HS-27A (cell line): Measurements from ENCODE around the gene RPS16.
A peak's percentile ranks its signal among the peaks of the same experiment; 100 is the strongest.

Experiments used
- DNase-seq: peaks from one replicate; pipeline ENCODE4 v3.0.0-alpha.2; 2012; ENCODE audit warnings: low read depth, missing footprints

The RPS16 gene

DNA sequence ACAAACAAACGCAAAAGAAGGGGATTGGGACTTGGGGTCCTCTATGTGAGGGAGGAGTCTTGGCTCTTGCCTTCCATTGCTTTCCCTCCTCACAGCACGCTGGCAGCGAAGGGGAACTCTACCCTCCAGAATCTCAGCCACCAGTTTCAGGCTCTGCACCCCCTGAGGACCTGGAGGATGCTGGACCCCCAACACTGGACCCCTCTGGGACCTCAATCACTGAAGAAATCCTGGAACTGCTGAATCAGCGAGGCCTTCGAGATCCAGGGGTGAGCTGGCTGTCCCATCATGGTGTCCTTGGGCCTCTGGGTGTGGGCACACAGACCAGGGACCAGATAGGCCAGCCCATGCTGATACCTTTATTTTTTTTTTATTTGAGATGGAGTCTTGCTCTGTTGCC lies 13.7 kb downstream of the RPS16 start:
- no peak for DNase-seq

DNA sequence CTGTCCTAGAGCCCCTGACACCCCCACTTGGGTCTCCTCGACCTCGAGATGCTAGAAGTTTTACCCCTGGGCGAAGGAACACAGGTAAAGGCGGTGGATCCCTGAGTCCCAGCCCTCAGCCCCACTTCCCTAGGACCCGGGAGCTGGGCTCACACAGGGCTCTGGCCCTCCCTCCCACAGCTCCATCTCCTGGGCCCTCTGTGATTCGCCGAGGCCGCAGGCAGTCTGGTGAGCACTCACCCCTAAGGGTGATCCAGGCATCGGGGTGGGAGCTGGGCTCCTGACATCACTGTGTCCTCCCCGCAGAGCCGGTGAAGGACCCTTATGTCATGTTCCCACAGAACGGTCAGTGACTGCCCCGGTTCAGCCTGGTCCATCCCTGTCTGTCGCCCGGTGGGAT lies 15.0 kb downstream of the RPS16 start:
- DNase-seq = no peak

DNA sequence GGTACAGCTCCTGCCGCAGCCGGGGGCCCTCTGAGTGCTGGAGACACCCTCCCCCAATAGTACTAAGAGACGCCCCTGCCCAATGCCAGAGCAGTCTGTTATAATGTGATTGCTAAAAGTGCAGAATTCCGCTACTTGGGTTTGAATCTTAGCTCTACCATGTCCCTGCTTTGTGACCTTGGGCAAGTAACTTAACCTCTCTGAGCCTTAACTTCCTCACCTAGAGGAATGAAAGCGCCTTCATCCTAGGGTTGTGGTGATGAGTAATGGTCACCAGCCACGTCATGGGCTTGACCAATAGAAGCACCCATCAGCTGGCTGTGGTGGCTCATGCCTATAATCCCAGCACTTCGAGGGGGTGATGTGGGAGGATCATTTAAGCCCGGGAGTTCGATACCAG lies 16.7 kb downstream of the RPS16 start:
- DNase-seq = no peak

DNA sequence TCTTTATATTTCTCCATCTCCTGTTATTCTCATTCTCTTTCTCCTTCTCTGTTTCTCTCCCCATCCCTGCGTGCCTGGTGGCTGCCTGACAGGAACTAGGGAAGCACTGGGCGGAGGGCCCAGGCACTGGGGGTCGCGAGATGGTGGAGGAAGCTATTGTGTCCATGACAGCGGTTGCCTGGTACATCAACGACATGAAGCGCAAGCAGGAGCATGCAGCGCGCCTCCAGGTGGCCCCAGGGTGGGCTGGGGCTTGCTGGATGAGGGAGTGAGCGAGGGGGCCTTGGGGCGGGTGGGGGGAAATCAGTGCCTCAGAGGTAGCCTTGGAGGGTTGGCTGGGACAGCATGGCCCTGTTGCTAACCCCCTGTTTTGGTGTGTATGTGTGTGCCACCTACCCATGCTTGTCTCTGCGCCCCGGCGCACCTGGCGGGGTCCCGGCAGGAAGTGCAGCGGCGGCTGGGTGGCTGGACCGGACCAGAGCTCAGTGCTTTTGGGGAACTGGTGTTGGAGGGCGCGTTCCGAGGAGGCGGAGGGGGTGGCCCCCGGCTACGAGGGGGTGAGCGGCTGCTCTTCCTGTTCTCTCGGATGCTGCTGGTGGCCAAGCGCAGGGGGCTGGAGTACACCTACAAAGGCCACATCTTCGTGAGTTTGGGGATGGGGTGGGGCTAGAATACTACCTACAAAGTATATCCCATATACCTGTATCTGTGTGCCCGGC lies 18.1 kb downstream of the RPS16 start:
- DNase-seq = no peak

DNA sequence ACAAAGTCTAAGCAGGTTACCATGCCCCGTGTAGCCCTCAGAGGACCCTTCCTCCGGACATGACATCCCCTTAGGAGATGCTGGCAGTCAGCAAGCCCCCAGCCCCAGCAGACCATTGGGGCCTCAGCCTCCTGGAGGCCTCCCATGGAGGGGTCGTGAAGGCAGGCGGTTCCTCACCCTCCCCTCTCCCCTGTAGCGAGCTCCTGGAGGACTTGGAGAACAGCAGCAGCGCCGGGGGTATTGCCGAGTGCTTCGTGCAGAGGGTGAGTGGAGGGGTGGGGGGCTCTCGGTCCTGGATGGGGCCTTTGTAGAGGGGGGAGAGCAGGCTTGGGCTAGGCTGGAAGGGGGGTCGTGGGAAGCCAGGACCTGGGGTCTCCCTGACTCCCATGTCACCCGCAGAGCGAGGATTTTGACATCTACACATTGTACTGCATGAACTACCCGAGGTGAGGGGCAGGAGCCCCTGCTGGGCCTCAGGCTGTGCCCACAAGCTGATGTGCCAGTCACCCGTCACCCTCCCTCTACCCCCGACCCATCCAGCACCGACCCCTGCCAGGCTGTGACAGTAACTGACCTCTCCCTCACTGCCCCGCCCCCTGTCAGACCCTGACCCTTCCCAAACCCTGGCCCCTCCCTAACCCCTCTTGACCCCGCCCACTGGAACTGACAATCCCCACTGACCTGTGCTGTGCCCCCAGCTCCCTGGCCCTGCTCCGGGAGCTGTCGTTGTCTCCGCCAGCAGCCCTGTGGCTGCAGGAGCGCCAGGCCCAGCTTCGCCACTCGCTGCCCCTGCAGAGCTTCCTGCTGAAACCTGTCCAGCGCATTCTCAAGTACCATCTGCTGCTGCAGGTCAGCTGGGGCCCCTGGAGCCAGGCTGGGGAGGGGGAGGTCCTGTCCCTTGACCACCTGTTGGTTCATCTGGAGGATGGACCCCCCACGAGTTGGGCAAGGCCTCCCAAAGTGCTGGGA lies 19.3 kb downstream of the RPS16 start:
- no peak for DNase-seq

GRCh38 chr19:39415111-39416046 lies 20.4 kb downstream of the RPS16 start:
- DNase-seq = no peak

DNA sequence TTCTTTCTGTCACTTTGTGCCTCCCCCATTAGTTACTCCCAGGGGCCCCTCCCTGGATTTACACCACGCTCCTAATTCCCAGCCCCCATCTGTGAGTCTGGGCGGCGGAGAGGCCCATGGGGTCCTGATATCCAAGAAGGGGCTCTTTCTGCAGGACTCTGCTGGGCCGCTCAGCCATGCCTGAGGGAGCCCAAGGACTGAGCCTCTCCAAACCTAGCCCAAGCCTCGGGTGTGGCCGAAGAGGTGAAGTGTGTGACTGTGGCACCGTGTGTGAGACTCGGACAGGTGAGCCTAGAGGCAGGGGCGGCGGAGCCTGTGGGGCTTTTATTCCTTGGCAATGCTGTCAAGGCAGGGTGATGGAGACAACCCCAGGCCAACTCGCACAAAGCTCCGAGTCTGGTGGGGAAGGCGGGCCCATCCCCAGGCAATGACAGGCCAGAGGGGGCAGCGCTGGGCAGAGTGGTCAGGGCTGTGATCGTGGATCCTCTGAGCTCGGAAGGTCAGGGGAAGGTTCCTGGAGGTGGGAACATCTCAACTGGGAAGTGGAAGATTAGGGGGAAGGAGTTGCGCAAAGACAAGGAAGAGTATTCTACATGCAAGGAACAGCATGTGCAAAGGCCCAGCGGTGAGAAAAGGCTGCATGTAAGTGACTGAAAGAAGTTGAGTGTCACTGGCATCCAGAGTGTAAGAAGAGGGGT lies 21.7 kb downstream of the RPS16 start:
- DNase-seq = no peak

GRCh38 chr19:39413272-39413910 lies 22.4 kb downstream of the RPS16 start:
- DNase-seq = no peak

- no peak for DNase-seq
Measured at GRCh38 chr19:39412867-39413271, 22.9 kb downstream of the RPS16 start.

GRCh38 chr19:39412100-39412866 lies 23.5 kb downstream of the RPS16 start, which contains the start of gene PLEKHG2:
PLEKHG2 (plus strand) TSS chr19:39412669; CDS start chr19:39414087, 1,418 bp downstream.
- DNase-seq = peak; percentile 100

- DNase-seq = peak; percentile 99
Measured at GRCh38 chr19:39411832-39412099, 24.0 kb downstream of the RPS16 start.

GRCh38 chr19:39411081-39411831 lies 24.5 kb downstream of the RPS16 start:
- DNase-seq = no peak

GRCh38 chr19:39410831-39411080 lies 25.0 kb downstream of the RPS16 start:
- no peak for DNase-seq

DNA sequence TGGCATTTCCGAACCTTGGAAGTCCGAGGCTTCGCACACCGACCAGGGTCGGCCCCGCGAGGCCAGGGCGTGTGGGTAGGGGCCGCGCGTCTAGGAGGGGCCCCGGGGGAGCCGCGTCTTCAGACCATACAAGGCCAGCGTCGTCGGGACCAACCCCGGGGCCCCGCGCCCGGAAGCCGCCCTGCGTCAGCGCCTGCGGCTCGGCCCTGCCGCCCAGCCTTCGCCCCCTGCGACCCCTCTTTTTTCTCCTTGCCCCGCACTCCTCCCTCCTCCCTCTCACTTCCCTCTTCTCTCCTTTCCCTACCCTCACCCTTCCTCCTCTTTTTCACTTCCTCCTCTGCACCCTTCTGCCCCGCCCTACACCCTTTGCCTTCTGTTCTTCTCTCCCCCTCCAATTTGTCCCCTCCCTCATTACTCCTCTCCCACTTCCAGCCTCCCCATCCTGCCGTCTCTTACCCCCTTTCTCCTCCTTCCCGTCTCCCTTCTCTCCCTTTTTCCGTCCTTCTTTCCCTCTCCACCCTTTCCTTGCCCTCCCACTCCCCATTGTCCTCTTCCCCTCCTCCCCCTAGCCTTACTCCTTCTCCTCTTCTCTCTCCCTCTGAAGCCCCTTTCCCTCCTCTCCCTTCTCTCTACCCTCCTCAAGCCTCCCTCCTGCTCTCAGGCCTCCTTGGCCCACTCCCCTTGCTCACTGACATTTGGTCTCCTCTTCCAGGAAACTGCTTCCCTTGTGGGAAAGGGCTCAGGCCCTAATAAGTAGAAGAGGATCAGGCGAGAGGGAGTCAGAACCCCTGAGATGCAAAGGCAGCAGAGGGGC lies 25.5 kb downstream of the RPS16 start:
- no peak for DNase-seq

DNA sequence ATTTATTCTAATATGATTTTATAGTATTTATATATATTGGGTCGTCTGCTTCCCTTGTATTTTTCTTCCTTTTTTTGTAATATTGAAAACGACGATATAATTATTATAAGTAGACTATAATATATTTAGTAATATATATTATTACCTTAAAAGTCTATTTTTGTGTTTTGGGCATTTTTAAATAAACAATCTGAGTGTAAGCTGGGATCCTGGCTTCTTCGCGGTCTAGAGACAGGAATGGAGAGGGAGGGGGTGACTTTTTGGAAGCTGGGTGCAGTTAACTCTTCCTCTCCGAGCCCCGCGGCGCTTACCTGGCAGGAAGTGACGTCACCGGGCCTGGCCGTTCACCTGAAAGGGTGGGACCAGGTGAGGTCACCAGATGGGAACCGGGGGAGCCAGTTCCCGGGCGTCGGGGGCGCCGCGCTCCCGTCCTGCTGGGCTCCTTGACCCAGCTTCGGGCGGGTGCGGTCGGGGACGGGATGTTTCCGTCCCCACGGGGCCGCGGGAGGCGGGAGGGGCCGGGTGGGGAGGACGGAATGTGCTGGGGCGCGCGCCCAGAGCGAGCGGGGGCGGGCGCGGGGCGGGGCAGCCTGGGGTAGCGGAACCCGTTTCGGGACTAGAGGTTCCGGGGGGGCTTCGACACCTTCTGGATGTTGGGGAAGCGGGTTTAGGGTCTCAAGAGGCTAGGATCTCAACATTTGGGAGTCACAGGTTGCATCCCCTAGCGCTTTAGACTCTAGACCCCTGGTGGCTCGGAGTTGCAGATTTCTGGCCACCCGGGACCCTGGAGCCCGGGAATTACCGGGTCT lies 26.3 kb downstream of the RPS16 start:
- DNase-seq = no peak

- DNase-seq = no peak
Measured at GRCh38 chr19:39408392-39409207, 27.1 kb downstream of the RPS16 start.

GRCh38 chr19:39407660-39408391 lies 27.9 kb downstream of the RPS16 start:
- no peak for DNase-seq
